ENCODE data around the gene LOXHD1.

LOXHD1 gene

DNA sequence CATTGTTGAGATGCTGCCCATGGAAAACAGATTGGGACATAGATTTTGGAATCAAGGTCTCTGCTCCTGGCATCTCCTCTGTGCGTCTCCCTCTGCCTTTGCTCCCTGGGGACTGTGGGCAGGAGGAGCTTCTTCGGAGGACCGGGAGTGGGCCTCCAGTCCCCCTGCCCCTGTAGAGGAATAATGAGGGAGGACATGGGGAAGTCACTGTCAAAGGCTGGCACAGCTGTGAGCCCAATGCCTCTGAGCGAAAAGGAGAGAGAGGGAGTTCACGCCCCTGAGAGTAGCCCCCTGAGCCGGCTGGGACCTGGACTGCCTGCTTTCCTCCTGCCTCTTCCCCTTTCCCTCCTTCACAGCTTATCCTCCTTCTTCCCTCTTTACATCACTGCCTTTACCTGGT is 195.0 kb downstream of the LOXHD1 start:
- H2AFZ ChIP-seq: no peak overlapping the region
- H3K9ac ChIP-seq: no peak overlapping the region
- H3K4me3 ChIP-seq (ENCODE audit: low read depth, low read length): no peak overlapping the region
- H3K79me2 ChIP-seq: no peaks in the 10 kb centered on the region
- H3K9me3 ChIP-seq (ENCODE audit: control insufficient read depth, low read length): no peaks in the 10 kb centered on the region
- H3K36me3 ChIP-seq (ENCODE audit: control insufficient read depth, insufficient read depth, low read length): no peaks in the 10 kb centered on the region
- TF ChIP-seq, protein P1, sequence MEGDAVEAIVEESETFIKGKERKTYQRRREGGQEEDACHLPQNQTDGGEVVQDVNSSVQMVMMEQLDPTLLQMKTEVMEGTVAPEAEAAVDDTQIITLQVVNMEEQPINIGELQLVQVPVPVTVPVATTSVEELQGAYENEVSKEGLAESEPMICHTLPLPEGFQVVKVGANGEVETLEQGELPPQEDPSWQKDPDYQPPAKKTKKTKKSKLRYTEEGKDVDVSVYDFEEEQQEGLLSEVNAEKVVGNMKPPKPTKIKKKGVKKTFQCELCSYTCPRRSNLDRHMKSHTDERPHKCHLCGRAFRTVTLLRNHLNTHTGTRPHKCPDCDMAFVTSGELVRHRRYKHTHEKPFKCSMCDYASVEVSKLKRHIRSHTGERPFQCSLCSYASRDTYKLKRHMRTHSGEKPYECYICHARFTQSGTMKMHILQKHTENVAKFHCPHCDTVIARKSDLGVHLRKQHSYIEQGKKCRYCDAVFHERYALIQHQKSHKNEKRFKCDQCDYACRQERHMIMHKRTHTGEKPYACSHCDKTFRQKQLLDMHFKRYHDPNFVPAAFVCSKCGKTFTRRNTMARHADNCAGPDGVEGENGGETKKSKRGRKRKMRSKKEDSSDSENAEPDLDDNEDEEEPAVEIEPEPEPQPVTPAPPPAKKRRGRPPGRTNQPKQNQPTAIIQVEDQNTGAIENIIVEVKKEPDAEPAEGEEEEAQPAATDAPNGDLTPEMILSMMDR (IDR thresholded peaks at IDR 0.05): no peak
- no peak overlapping the region for H3K27ac ChIP-seq
- peaks cover 32% of the 10 kb centered on the region for H3K4me1 ChIP-seq
- no peak overlapping the region for H3K4me2 ChIP-seq (ENCODE audit: low read length)
- H3K27me3 ChIP-seq (ENCODE audit: control insufficient read depth, insufficient read depth, low read length): no peaks in the 10 kb centered on the region

- Histone ChIP-seq H3K27ac (no peak overlapping the region), H2AFZ (peak overlapping the region; percentile 48), H3K36me3 (ENCODE audit: control insufficient read depth, insufficient read depth, low read length) (no peaks in the 10 kb centered on the region), H3K4me3 (ENCODE audit: low read depth, low read length) (no peak overlapping the region), H3K79me2 (no peaks in the 10 kb centered on the region), H3K4me2 (ENCODE audit: low read length) (no peak overlapping the region), H3K9me3 (ENCODE audit: control insufficient read depth, low read length) (no peaks in the 10 kb centered on the region), H3K9ac (no peak overlapping the region), H3K27me3 (ENCODE audit: control insufficient read depth, insufficient read depth, low read length) (no peaks in the 10 kb centered on the region), H3K4me1 (peaks cover 22% of the 10 kb centered on the region)
- TF ChIP-seq, protein P1 (IDR thresholded peaks at IDR 0.05): no peak
Observed at GRCh38 chr18:46460754-46461153, 196.3 kb downstream of the LOXHD1 start.

- Histone ChIP-seq H3K4me3 (ENCODE audit: low read depth, low read length) (no peak overlapping the region), H3K27me3 (ENCODE audit: control insufficient read depth, insufficient read depth, low read length) (no peaks in the 10 kb centered on the region), H3K9ac (no peak overlapping the region), H3K9me3 (ENCODE audit: control insufficient read depth, low read length) (no peaks in the 10 kb centered on the region), H3K36me3 (ENCODE audit: control insufficient read depth, insufficient read depth, low read length) (no peaks in the 10 kb centered on the region), H3K4me2 (ENCODE audit: low read length) (no peak overlapping the region), H3K79me2 (no peaks in the 10 kb centered on the region), H3K4me1 (peaks cover 16% of the 10 kb centered on the region), H2AFZ (no peak overlapping the region), H3K27ac (no peak overlapping the region)
- TF ChIP-seq, protein P1 (IDR thresholded peaks at IDR 0.05): no peak
Observed at GRCh38 chr18:46459789-46460455, 197.1 kb downstream of the LOXHD1 start.

DNA sequence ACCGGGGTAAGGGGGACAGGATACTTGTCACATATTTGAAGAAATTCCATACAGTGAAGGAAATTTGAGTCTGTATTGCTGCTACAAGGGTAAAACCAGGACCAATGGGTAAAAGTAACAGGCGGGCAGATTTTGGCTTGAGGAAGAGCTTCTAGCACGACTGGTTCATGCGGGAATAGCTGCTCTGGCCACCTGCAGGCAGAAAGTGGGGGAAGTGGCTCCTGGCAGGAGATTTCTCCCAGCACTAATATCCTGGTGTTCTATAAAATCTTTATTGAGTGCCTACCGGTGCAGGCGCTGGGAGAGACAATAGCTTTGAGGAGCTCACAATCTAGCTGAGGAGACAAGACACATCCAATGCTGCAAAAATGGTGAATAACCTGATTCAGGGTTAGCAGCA is 198.5 kb downstream of the LOXHD1 start:
- TF ChIP-seq, protein P1 (IDR thresholded peaks at IDR 0.05): peak; percentile 17
- Histone ChIP-seq H3K79me2 (no peaks in the 10 kb centered on the region), H3K36me3 (ENCODE audit: control insufficient read depth, insufficient read depth, low read length) (no peaks in the 10 kb centered on the region), H3K9ac (no peak overlapping the region), H3K4me1 (peaks cover 3% of the 10 kb centered on the region), H3K27ac (no peak overlapping the region), H2AFZ (no peak overlapping the region), H3K27me3 (ENCODE audit: control insufficient read depth, insufficient read depth, low read length) (no peaks in the 10 kb centered on the region), H3K9me3 (ENCODE audit: control insufficient read depth, low read length) (no peaks in the 10 kb centered on the region), H3K4me2 (ENCODE audit: low read length) (no peak overlapping the region), H3K4me3 (ENCODE audit: low read depth, low read length) (no peak overlapping the region)

DNA sequence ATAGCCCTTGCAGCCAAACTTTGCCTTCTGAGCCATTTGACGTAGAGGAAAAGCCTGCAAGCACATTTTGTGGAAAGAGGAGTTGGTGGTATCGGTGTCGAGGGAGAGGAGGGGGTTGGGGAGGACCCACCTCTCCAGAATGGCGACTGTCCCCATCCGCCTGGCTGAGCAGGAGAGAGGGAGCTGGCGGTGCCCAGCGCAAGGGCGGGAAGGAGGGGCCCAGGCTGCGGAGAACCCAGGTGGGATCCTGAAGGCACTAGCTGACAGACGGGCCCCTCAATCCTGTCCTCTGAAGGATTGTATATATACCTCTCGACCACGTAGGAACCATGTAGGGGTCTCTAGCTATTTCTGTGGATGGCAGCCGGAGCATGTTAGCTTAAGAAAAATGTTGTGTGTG is 200.3 kb downstream of the LOXHD1 start:
- H3K4me3 ChIP-seq (ENCODE audit: low read depth, low read length): no peak overlapping the region
- no peak overlapping the region for H3K9ac ChIP-seq
- no peaks in the 10 kb centered on the region for H3K9me3 ChIP-seq (ENCODE audit: control insufficient read depth, low read length)
- no peaks in the 10 kb centered on the region for H3K36me3 ChIP-seq (ENCODE audit: control insufficient read depth, insufficient read depth, low read length)
- H3K27me3 ChIP-seq (ENCODE audit: control insufficient read depth, insufficient read depth, low read length): no peaks in the 10 kb centered on the region
- H3K79me2 ChIP-seq: no peaks in the 10 kb centered on the region
- H2AFZ ChIP-seq: no peak overlapping the region
- TF ChIP-seq, protein P1 (IDR thresholded peaks at IDR 0.05): no peak
- no peaks in the 10 kb centered on the region for H3K4me1 ChIP-seq
- H3K27ac ChIP-seq: no peak overlapping the region
- no peak overlapping the region for H3K4me2 ChIP-seq (ENCODE audit: low read length)
